AG04449 (cell line): Measurements from ENCODE around the gene TCP1.

Experiments used
- CTCF ChIA-PET: fragments of 350-600 bp; formaldehyde crosslinking; extraction: SDS; loops from one replicate; lab custom pipeline; 2021; ENCODE audit warnings: antibody characterized with exemption; lab: Yijun Ruan, JAX
- POLR2A ChIA-PET: fragments of 400-600, 350-600 bp; formaldehyde crosslinking; extraction: SDS; loops from one replicate; lab custom pipeline; 2020; ENCODE audit warnings: antibody characterized with exemption, inconsistent platforms; lab: Yijun Ruan, JAX
- DNase-seq: peaks from one replicate; pipeline ENCODE4 v3.0.0-alpha.2; 2010; ENCODE audit warnings: low read depth, low spot score
- H3K4me3 ChIP-seq: 2 replicates; pipeline ENCODE4 v1.5.1; 2011; ENCODE audit warnings: low read depth, mild to moderate bottlenecking, control low read depth, low read length
- TF ChIP-seq, protein P1 (sequence below): IDR thresholded peaks from one replicate; pipeline ENCODE4 v1.5.1; 2011; ENCODE audit warnings: mild to moderate bottlenecking, moderate library complexity, low read length, control low read depth, inconsistent platforms; ENCODE audit not compliant: insufficient read depth; ENCODE audit errors: missing control alignments

The TCP1 gene

DNA sequence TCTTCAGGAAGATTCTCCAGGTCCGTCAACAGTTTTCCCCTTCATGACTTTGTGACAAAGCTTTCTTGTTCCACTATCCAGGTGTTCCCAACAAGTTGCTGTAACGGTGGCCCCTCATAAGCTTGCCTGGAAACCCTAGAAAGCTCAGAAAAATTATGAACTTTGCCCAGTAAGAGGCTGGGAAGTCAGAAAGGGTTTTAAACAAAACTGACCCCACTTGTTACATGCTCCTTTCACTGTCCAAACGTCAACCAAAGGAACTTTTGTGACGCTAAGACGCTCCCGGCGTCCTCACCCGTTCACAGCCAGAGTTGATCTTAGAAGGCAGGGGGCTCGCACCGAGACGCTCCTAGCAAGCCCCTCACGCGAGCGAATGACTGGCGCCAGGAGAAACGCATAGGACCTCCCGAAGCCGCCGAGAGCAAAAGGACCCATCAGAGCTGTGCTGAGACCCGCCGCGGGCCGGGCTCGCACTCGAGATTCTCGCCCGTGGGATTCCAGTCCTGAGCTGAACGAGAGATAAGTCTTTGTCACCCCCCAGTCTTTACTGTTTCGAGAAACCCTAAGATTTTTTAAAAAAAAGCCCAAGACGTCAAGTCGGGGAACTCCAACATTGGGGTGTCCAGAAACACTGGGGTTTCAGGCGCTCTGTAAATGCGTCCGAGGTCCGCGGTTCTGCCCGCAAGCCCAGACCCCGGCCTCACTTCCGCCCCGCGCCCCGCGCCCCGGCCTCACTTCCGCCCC, 28.1 kb downstream of the TCP1 start:
- H3K4me3 ChIP-seq: peak overlapping the region; percentile 56
- DNase-seq: no peak
- TF ChIP-seq, protein P1, sequence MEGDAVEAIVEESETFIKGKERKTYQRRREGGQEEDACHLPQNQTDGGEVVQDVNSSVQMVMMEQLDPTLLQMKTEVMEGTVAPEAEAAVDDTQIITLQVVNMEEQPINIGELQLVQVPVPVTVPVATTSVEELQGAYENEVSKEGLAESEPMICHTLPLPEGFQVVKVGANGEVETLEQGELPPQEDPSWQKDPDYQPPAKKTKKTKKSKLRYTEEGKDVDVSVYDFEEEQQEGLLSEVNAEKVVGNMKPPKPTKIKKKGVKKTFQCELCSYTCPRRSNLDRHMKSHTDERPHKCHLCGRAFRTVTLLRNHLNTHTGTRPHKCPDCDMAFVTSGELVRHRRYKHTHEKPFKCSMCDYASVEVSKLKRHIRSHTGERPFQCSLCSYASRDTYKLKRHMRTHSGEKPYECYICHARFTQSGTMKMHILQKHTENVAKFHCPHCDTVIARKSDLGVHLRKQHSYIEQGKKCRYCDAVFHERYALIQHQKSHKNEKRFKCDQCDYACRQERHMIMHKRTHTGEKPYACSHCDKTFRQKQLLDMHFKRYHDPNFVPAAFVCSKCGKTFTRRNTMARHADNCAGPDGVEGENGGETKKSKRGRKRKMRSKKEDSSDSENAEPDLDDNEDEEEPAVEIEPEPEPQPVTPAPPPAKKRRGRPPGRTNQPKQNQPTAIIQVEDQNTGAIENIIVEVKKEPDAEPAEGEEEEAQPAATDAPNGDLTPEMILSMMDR: no peak
- POLR2A ChIA-PET: interaction anchor here (0.9 to 2.3 kb wide), 5 partner anchors 11 to 69 kb away, joined by 3 to 15 read pairs (median 4); partner anchors contain the start of genes SOD2, TCP1 and WTAP
- CTCF ChIA-PET: interaction anchor here (1.2 to 2.7 kb wide), 2 partner anchors 14 to 70 kb away, joined by 3 to 19 read pairs; no protein-coding TSS in a partner anchor

DNA sequence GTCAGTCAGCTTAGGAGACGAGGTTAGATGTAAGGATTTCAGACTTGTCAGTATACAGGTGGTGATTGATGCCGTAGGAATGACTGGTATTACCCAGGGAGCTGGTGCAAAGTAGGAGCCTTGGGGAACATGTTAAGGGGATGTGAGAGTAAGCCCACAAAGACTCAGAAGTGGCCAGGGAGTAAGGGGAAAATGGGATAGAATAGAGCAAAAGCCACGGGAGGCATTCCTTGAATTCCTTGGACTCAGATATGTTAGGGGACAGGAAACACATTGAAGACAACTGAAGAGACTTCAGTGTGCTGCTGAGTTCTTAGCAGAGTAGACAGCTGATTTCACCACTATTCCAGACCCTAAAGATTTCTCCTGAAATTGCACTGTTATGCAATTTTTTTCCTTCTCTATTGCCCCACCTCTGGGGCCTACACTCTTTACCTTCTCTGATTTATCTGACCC, 28.8 kb downstream of the TCP1 start:
- ChIA-PET CTCF (interaction anchor here (1.2 to 2.7 kb wide), 2 partner anchors 14 to 69 kb away, joined by 3 to 19 read pairs; no protein-coding TSS in a partner anchor), POLR2A (interaction anchor here (0.6 to 2.3 kb wide), 5 partner anchors 12 to 80 kb away, joined by 3 to 15 read pairs (median 3); partner anchors contain the start of genes TCP1 and WTAP)
- TF ChIP-seq, protein P1: no peak
- DNase-seq: peak; percentile 51
- H3K4me3 ChIP-seq: peak overlapping the region; percentile 56

GRCh38 chr6:159759645-159760044, 29.8 kb downstream of the TCP1 start:
- ChIA-PET POLR2A (no interaction called here), CTCF (interaction anchor here (1.1 to 2.7 kb wide), 2 partner anchors 12 to 68 kb away, joined by 4 to 19 read pairs; no protein-coding TSS in a partner anchor)
- H3K4me3 ChIP-seq: no peak overlapping the region
- TF ChIP-seq, protein P1: no peak
- DNase-seq: no peak

DNA sequence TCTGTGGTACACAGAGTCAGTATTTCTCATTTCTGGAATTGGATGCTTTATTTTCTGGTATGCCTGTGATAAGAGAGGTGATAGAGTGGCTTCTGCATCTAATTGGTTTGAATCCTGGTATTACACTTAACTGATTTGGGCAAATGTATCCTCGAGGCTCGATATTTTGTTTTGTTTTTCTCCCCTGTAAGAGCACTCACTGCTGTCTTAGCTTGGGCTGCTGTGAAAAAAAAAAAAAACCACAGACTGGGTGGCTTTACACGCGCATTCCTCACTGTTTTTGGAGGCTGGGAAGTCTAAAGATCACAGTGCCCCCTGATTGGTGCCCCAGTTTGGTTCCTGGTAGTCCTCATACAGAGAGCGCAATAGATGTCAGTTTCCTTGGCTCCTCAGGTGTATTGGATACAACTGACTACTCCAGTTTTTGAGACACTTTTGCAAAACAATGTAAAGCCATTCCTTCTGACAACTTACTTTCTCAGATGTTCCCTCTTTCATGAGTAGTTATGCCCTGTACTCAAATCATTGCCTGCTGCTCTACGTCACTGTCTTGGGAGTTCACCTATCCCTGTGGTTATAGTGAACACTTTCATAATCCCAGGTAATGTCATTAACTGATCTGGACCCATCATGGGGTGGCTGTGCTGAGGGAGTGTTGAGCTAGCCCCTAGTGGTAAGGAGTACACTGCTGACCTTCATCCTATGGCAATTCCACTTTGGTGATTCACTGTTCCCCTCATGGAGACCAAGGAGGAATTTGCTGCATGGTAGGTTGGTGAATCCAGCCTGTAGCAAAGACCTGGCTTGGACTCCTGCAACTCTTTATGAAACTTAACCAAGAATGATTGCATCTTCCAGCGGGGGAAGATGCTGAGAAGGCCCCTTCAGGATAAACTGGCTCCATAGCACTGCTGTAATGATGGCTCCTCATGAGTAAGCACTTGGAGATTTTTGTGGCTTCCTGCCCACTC, 31.1 kb downstream of the TCP1 start:
- ChIA-PET POLR2A (interaction anchor here (0.5 kb wide), 1 partner anchor 67 kb away, joined by 4 read pairs; no protein-coding TSS in a partner anchor), CTCF (no interaction called here)
- no peak overlapping the region for H3K4me3 ChIP-seq
- no peak for DNase-seq
- TF ChIP-seq, protein P1: peak; percentile 44

DNA sequence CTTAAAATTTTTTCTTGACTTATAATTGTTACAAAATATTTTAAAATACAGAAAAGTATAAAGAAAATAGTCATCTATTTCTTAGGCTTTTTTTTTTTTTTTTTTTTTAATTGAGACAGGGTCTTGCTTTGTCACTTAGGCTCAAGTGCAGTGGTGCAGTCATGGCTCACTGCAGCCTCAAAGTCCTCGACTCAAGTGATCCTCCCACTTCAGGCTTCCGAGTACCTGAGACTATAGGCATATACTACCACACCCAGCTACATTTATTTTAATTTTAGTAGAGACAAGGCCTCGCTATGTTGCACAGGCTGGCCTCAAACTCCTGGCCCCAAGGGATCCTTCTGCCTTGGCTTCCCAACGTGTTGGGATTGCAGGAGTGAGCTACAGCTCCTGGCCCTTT, 32.9 kb downstream of the TCP1 start:
- no peak for DNase-seq
- TF ChIP-seq, protein P1: no peak
- ChIA-PET CTCF (interaction anchor here (1.2 to 1.8 kb wide), 3 partner anchors 18 to 65 kb away, joined by 3 to 6 read pairs (median 4); no protein-coding TSS in a partner anchor), POLR2A (no interaction called here)
- no peak overlapping the region for H3K4me3 ChIP-seq
